ENCODE results near the gene CDKL1.

GRCh38 chr14:50285861-50286260, 110.8 kb downstream of the CDKL1 start:
- TF ChIP-seq CTCF (conservative IDR thresholded peaks at IDR 0.05 in 1 of 2, IDR thresholded peaks at IDR 0.05 in 1 of 2; ENCODE audit: extremely low read depth in 1 of 2, insufficient read depth in 1 of 2, low read depth in 1 of 2, low read length in 2 of 2) (no peak), EZH2 (IDR thresholded peaks at IDR 0.05; ENCODE audit: borderline replicate concordance, low read length) (no peak)

All from mammary epithelial cell (primary cell).